HEK293 (cell line): ENCODE data around the gene SPECC1L.

Experiments used
- CTCF ChIA-PET: fragments of 350-600 bp; formaldehyde crosslinking; extraction: SDS; loops from one replicate; lab custom pipeline; 2021; ENCODE audit warnings: antibody characterized with exemption; lab: Yijun Ruan, JAX
- POLR2A ChIA-PET: fragments of 300-600 bp; formaldehyde crosslinking; extraction: SDS; loops from one replicate; lab custom pipeline; 2020; ENCODE audit warnings: antibody characterized with exemption, inconsistent platforms; lab: Yijun Ruan, JAX
- H3K27ac ChIP-seq: fragments of 200-500 bp; sonication (Bioruptor generic); 2 replicates; pipeline ENCODE4 v1.5.1; 2014; ENCODE audit warnings: low read depth, low read length, control low read depth, inconsistent platforms; ENCODE audit errors: extremely low read depth
- H3K36me3 ChIP-seq, 2 experiments: fragments of 200-500 bp in 1 of 2; sonication (Bioruptor generic) in 1 of 2; 1 replicate in 1 of 2; 2 replicates in 1 of 2; pipeline ENCODE4 v1.5.1; 2014 to 2017; ENCODE audit warnings: inconsistent platforms in 2 of 2, low read length in 2 of 2; ENCODE audit not compliant: control insufficient read depth in 2 of 2, insufficient read depth in 1 of 2
- H3K4me1 ChIP-seq: fragments of 200-500 bp; sonication (Bioruptor generic); 2 replicates; pipeline ENCODE4 v1.5.1; 2014; ENCODE audit warnings: mild to moderate bottlenecking, low read length, inconsistent platforms; ENCODE audit not compliant: control insufficient read depth, insufficient read depth
- H3K4me3 ChIP-seq: 2 replicates; pipeline ENCODE4 v1.5.1; 2011; ENCODE audit warnings: low read depth, mild to moderate bottlenecking, control low read depth, low read length, moderate library complexity
- H3K9me3 ChIP-seq: fragments of 200-500 bp; sonication (Bioruptor generic); 2 replicates; pipeline ENCODE4 v1.5.1; 2014; ENCODE audit warnings: low read depth, low read length, inconsistent platforms; ENCODE audit not compliant: control insufficient read depth, insufficient read depth
- BCL11A ChIP-seq: fragments of 450-650 bp; formaldehyde crosslinking; IDR thresholded peaks from 2 replicates; pipeline ENCODE4 v1.5.1; 2016; ENCODE audit warnings: low read depth, missing biosample characterization, missing genetic modification characterization
- EGR2 ChIP-seq: fragments of 450-650 bp; formaldehyde crosslinking; IDR thresholded peaks from 2 replicates; pipeline ENCODE4 v1.5.1; 2016; ENCODE audit warnings: low read depth, missing biosample characterization, missing genetic modification characterization
- FEZF1 ChIP-seq: fragments of 450-650 bp; formaldehyde crosslinking; IDR thresholded peaks from 2 replicates; pipeline ENCODE4 v1.5.1; 2016; ENCODE audit warnings: missing biosample characterization, missing genetic modification characterization
- HIC1 ChIP-seq: fragments of 450-650 bp; formaldehyde crosslinking; IDR thresholded peaks from 2 replicates; pipeline ENCODE4 v1.5.1; 2016; ENCODE audit warnings: missing biosample characterization, missing genetic modification characterization
- IKZF3 ChIP-seq: fragments of 450-650 bp; IDR thresholded peaks from 2 replicates; pipeline ENCODE4 v1.5.0; 2018; ENCODE audit warnings: missing biosample characterization, mild to moderate bottlenecking, missing genetic modification characterization, moderate library complexity
- INSM2 ChIP-seq: fragments of 450-650 bp; formaldehyde crosslinking; IDR thresholded peaks from 2 replicates; pipeline ENCODE4 v1.5.1; 2016; ENCODE audit warnings: missing biosample characterization, missing genetic modification characterization
- OSR2 ChIP-seq: fragments of 450-650 bp; formaldehyde crosslinking; IDR thresholded peaks from 2 replicates; pipeline ENCODE4 v1.5.1; 2016; ENCODE audit warnings: missing biosample characterization, missing genetic modification characterization
- OVOL3 ChIP-seq: fragments of 450-650 bp; formaldehyde crosslinking; IDR thresholded peaks from 2 replicates; pipeline ENCODE4 v1.5.1; 2016; ENCODE audit warnings: missing biosample characterization, missing genetic modification characterization
- PRDM4 ChIP-seq: fragments of 450-650 bp; formaldehyde crosslinking; IDR thresholded peaks from 2 replicates; pipeline ENCODE4 v1.5.1; 2017; ENCODE audit warnings: missing biosample characterization, missing genetic modification characterization
- PRDM6 ChIP-seq: fragments of 450-650 bp; formaldehyde crosslinking; IDR thresholded peaks from 2 replicates; pipeline ENCODE4 v1.5.1; 2017; ENCODE audit warnings: missing biosample characterization, missing genetic modification characterization
- TSHZ1 ChIP-seq: fragments of 450-650 bp; formaldehyde crosslinking; IDR thresholded peaks from 2 replicates; pipeline ENCODE4 v1.5.1; 2016; ENCODE audit warnings: missing biosample characterization, missing genetic modification characterization, borderline replicate concordance
- WT1 ChIP-seq: fragments of 450-650 bp; formaldehyde crosslinking; IDR thresholded peaks from 2 replicates; pipeline ENCODE4 v1.5.1; 2016; ENCODE audit warnings: missing biosample characterization, missing genetic modification characterization
- ZBTB20 ChIP-seq: fragments of 450-650 bp; formaldehyde crosslinking; IDR thresholded peaks from 2 replicates; pipeline ENCODE4 v1.5.1; 2016; ENCODE audit warnings: missing biosample characterization, missing genetic modification characterization
- ZBTB44 ChIP-seq: fragments of 450-650 bp; IDR thresholded peaks from 2 replicates; pipeline ENCODE4 v1.5.1; 2018; ENCODE audit warnings: missing biosample characterization, mild to moderate bottlenecking, missing genetic modification characterization
- ZNF239 ChIP-seq: fragments of 450-650 bp; formaldehyde crosslinking; IDR thresholded peaks from 2 replicates; pipeline ENCODE4 v1.5.1; 2016; ENCODE audit warnings: missing biosample characterization, missing genetic modification characterization
- ZNF335 ChIP-seq: fragments of 450-650 bp; formaldehyde crosslinking; conservative IDR thresholded peaks from 2 replicates; pipeline ENCODE4 v1.5.1; 2016; ENCODE audit warnings: missing biosample characterization, missing genetic modification characterization
- ZNF350 ChIP-seq: fragments of 450-650 bp; formaldehyde crosslinking; IDR thresholded peaks from 2 replicates; pipeline ENCODE4 v1.5.0; 2017; ENCODE audit warnings: missing biosample characterization, mild to moderate bottlenecking, missing genetic modification characterization
- ZNF433 ChIP-seq: fragments of 450-650 bp; formaldehyde crosslinking; IDR thresholded peaks from 2 replicates; pipeline ENCODE4 v1.5.1; 2016; ENCODE audit warnings: missing biosample characterization, missing genetic modification characterization, low read depth
- ZNF449 ChIP-seq: fragments of 450-650 bp; formaldehyde crosslinking; IDR thresholded peaks from 2 replicates; pipeline ENCODE4 v1.5.1; 2017; ENCODE audit warnings: missing biosample characterization, mild to moderate bottlenecking, missing genetic modification characterization, moderate library complexity
- ZNF514 ChIP-seq: fragments of 450-650 bp; formaldehyde crosslinking; IDR thresholded peaks from 2 replicates; pipeline ENCODE4 v1.5.1; 2016; ENCODE audit warnings: missing biosample characterization, missing genetic modification characterization
- ZNF792 ChIP-seq: fragments of 450-650 bp; formaldehyde crosslinking; IDR thresholded peaks from 2 replicates; pipeline ENCODE4 v1.5.1; 2016; ENCODE audit warnings: missing biosample characterization, missing genetic modification characterization
- ZNF843 ChIP-seq: fragments of 450-650 bp; formaldehyde crosslinking; IDR thresholded peaks from 2 replicates; pipeline ENCODE4 v1.5.1; 2016; ENCODE audit warnings: missing biosample characterization, missing genetic modification characterization
- ZSCAN30 ChIP-seq: fragments of 450-650 bp; IDR thresholded peaks from 2 replicates; pipeline ENCODE4 v1.5.1; 2018; ENCODE audit warnings: missing biosample characterization, mild to moderate bottlenecking, missing genetic modification characterization, moderate library complexity

The SPECC1L gene

GRCh38 chr22:24310969-24311368, 40.3 kb downstream of the SPECC1L start:
- Histone ChIP-seq H3K4me3 (no peak overlapping the region), H3K36me3 (peaks cover 41 to 77% of the 10 kb centered on the region in 2 experiments), H3K9me3 (no peaks in the 10 kb centered on the region), H3K27ac (no peak overlapping the region), H3K4me1 (peaks cover 8% of the 10 kb centered on the region; the same call in 1 of the 2 replicates)
- POLR2A ChIA-PET: no interaction called here
- CTCF ChIA-PET: interaction anchor here (0.6 kb wide), 1 partner anchor 136 kb away, joined by 5 read pairs; no protein-coding TSS in a partner anchor
- TF ChIP-seq ZNF433 (no peak), OVOL3 (tag by site-specific recombination) (peak; percentile 100), ZNF449 (tag by site-specific recombination) (no peak), BCL11A (tag by site-specific recombination) (peak; percentile 46; the same call in 1 of the 2 replicates), FEZF1 (tag by site-specific recombination) (peak; percentile 71), ZBTB20 (tag by site-specific recombination) (no peak), ZSCAN30 (tag by site-specific recombination) (peak; percentile 87), IKZF3 (peak; percentile 58), ZNF335 (tag by site-specific recombination) (no peak), ZNF514 (tag by site-specific recombination) (no peak), ZNF843 (tag by site-specific recombination) (peak; percentile 70), ZNF350 (tag by site-specific recombination) (no peak), TSHZ1 (peak; percentile 36; the same call in 1 of the 2 replicates), OSR2 (peak; percentile 78), WT1 (peak; percentile 62; the same call in 1 of the 2 replicates), INSM2 (tag by site-specific recombination) (0 out of 2 replicates have a peak, but pooled peaks have one; percentile 20), ZBTB44 (tag by site-specific recombination) (peak; percentile 45; the same call in 1 of the 2 replicates), PRDM4 (peak; percentile 71), ZNF239 (tag by site-specific recombination) (no peak), HIC1 (tag by site-specific recombination) (no peak), ZNF792 (tag by site-specific recombination) (no peak), EGR2 (tag by site-specific recombination) (no peak), PRDM6 (tag by site-specific recombination) (peak; percentile 88)
